Esophagus muscularis mucosa (tissue), 3 donors: ENCODE data around the gene AMPD1.

Experiments used
- CTCF ChIP-seq, 3 experiments: fragments of 200-600 bp in 2 of 3; fragments of 450-650 bp in 1 of 3; sonication (generic) in 2 of 3; IDR thresholded peaks; one replicate each; pipeline ENCODE4 v1.5.1; 2017 to 2019; ENCODE audit warnings: antibody characterized with exemption in 3 of 3, mild to moderate bottlenecking in 2 of 3, moderate library complexity in 1 of 3
- POLR2A ChIP-seq: fragments of 450-650 bp; IDR thresholded peaks from one replicate; pipeline ENCODE4 v1.6.1; 2017; ENCODE audit warnings: antibody characterized with exemption, moderate library complexity, mild to moderate bottlenecking, low read depth

- TF ChIP-seq POLR2A: no peak
- no peak for TF ChIP-seq CTCF (IDR thresholded peaks at IDR 0.05)
Observed at GRCh38 chr1:114701931-114702330, 6.6 kb upstream of the AMPD1 start.
